CD4-positive, alpha-beta T cell treated with Interleukin-10 for 1 hour (primary cell): Measurements from ENCODE around the gene RPL36AL.

Source experiments
- DNase-seq: peaks from one replicate; pipeline ENCODE4 v3.0.0-alpha.2; 2020

RPL36AL gene

DNA sequence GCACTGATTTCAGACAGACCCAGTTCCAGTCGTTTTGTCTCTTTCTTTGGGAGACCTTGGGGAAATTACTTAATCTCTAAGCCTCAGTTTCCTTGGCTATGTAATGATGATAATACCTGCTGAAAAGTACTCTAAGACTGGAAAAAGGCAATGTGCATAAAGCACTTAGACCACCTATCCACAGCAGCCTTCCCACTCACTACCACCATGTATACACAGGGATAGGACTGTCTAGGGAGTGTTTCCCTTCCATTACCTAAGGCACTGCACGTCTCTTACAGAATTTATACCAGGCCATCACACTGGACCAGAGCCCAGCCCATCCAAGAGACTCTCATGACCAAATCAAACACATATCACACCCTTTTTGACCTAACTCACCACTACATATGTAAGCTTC is 40.6 kb downstream of the RPL36AL start:
- DNase-seq = no peak

- DNase-seq = no peak
Observed at GRCh38 chr14:49578141-49578540, 42.3 kb downstream of the RPL36AL start.

DNA sequence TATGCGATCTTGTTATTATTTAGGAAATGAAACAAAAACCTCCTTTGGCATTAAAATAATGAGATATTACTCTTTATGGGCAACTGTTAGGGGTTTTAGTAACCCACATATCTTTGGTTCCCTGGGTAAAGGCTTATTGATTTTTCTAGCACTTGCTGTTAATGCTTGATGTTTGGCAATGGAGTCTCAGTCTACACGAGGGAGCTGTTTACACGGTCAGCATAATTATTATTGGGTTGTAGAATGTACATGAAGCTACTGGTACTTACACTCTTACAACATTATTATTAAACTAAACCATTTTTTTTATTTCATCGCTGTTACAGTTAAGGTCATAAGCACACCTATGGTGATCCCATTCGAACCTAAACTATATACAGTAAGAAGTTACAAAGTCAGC is 46.4 kb downstream of the RPL36AL start:
- DNase-seq = no peak

- DNase-seq = no peak
Observed at GRCh38 chr14:49569281-49569680, 51.1 kb downstream of the RPL36AL start.
